GM12878 (cell line): ENCODE results near the gene COL15A1. TPM values are rescaled to one million over a fixed set of nuclear protein-coding genes. Genes with fewer than 3 reads are reported as not detected.

Experiments used
- ATAC-seq: fragments of 200-7000 bp; cut with Tn5 transposase; 3 replicates; pipeline ENCODE4 v1.9.1; 2020; ENCODE audit warnings: mild to moderate bottlenecking, moderate library complexity
- BruUV-seq: library from RNA; stranded (reverse); fragments of 400-500 nt; replicated peaks from 2 replicates; lab custom pipeline; 2021; lab: Mats Ljungman, UMichigan
- CTCF ChIA-PET: fragments of 300-600 bp; sonication (Branson Sonifier 250); formaldehyde crosslinking; extraction: SDS; loops from one replicate; lab custom pipeline; 2021; ENCODE audit warnings: inconsistent platforms; lab: Yijun Ruan, JAX
- POLR2A ChIA-PET: fragments of 350-600 bp; formaldehyde crosslinking; extraction: SDS; loops from one replicate; lab custom pipeline; 2021; ENCODE audit warnings: inconsistent platforms; lab: Charles Lee
- RAD21 ChIA-PET: fragments of 300-600 bp; sonication (Branson Sonifier 250); formaldehyde crosslinking; loops from one replicate; lab custom pipeline; 2023; ENCODE audit warnings: antibody characterized with exemption; ENCODE audit not compliant: unreplicated experiment; lab: Charles Lee
- SMC1A ChIA-PET: fragments of 300-600 bp; sonication (Branson Sonifier 250); formaldehyde crosslinking; loops from one replicate; lab custom pipeline; 2023; ENCODE audit not compliant: unreplicated experiment, uncharacterized antibody; lab: Charles Lee
- DNase-seq: peaks from one replicate; pipeline ENCODE4 v3.0.0-alpha.2; 2011; ENCODE audit warnings: low read depth, low spot score
- FAIRE-seq: peaks from 3 replicates; lab custom pipeline; 2011; peaks lifted over from hg19 to GRCh38; lab: Jason Lieb, UNC
- H2AFZ ChIP-seq: 2 replicates; pipeline ENCODE4 v1.6.0; 2011; ENCODE audit warnings: low read depth, low read length, control low read depth; ENCODE audit not compliant: control insufficient read depth
- H3K27ac ChIP-seq: 2 replicates; pipeline ENCODE4 v1.5.1; 2011; ENCODE audit warnings: control low read depth; ENCODE audit not compliant: control insufficient read depth, insufficient read depth
- H3K27me3 ChIP-seq, 2 experiments: replicated peaks in 1 of 2; 2 replicates each; pipeline versions ENCODE4 v1.6.0 to v1.6.1; 2011; ENCODE audit warnings: low read length in 1 of 2; ENCODE audit not compliant: control insufficient read depth in 2 of 2, insufficient read depth in 2 of 2
- H3K36me3 ChIP-seq, 2 experiments: 2 replicates each; pipeline ENCODE4 v1.5.1; 2011; ENCODE audit warnings: low read length in 1 of 2; ENCODE audit not compliant: control insufficient read depth in 2 of 2, insufficient read depth in 2 of 2
- H3K4me1 ChIP-seq: 2 replicates; pipeline ENCODE4 v1.6.1; 2011; ENCODE audit warnings: mild to moderate bottlenecking, low read length, moderate library complexity, mixed read lengths; ENCODE audit not compliant: control insufficient read depth, insufficient read depth
- H3K4me2 ChIP-seq: 2 replicates; pipeline ENCODE4 v1.6.0; 2011; ENCODE audit warnings: control low read depth; ENCODE audit not compliant: control insufficient read depth, insufficient read depth
- H3K4me3 ChIP-seq: fragments of 200-600 bp; sonication (generic); 2 replicates; pipeline ENCODE4 v1.5.1; 2016
- H3K79me2 ChIP-seq: 2 replicates; pipeline ENCODE4 v1.6.0; 2011; ENCODE audit warnings: low read length; ENCODE audit not compliant: control insufficient read depth, insufficient read depth
- H3K9ac ChIP-seq: 2 replicates; pipeline ENCODE4 v1.8.0; 2011; ENCODE audit warnings: low read length, control low read depth, mixed read lengths; ENCODE audit not compliant: control insufficient read depth, insufficient read depth
- H3K9me3 ChIP-seq: replicated peaks from 3 replicates; pipeline ENCODE4 v1.5.1; 2011; ENCODE audit warnings: mild to moderate bottlenecking, low read length; ENCODE audit not compliant: control insufficient read depth, insufficient read depth
- H4K20me1 ChIP-seq: 2 replicates; pipeline ENCODE4 v1.6.0; 2011; ENCODE audit not compliant: control insufficient read depth, insufficient read depth
- CBFB ChIP-seq: IDR thresholded peaks from 2 replicates; pipeline ENCODE4 v1.6.1; 2016; ENCODE audit warnings: antibody characterized with exemption, low read depth
- HCFC1 ChIP-seq: fragments of 150-350 bp; IDR thresholded peaks from 2 replicates; pipeline ENCODE4 v1.6.1; 2014; ENCODE audit warnings: low read length
- PML ChIP-seq: IDR thresholded peaks from 2 replicates; pipeline ENCODE4 v1.6.1; 2012; ENCODE audit warnings: low read length, inconsistent platforms
- POLR2AphosphoS2 ChIP-seq: IDR thresholded peaks from 2 replicates; pipeline ENCODE4 v1.6.1; 2011; ENCODE audit warnings: low read depth, mild to moderate bottlenecking, low read length, improper control_type of control experiment, moderate library complexity
- RB1 ChIP-seq: fragments of 450-650 bp; formaldehyde crosslinking; IDR thresholded peaks from 2 replicates; pipeline ENCODE4 v1.6.1; 2017; ENCODE audit warnings: mild to moderate bottlenecking, borderline replicate concordance
- RBBP5 ChIP-seq: fragments of 200-600 bp; sonication (generic); conservative IDR thresholded peaks from 2 replicates; pipeline ENCODE4 v1.6.1; 2016
- RCOR1 ChIP-seq: conservative IDR thresholded peaks from 2 replicates; pipeline ENCODE4 v1.6.1; 2012; ENCODE audit warnings: low read depth, low read length, improper control_type of control experiment
- SIN3A ChIP-seq: IDR thresholded peaks from 2 replicates; pipeline ENCODE4 v1.6.1; 2012; ENCODE audit warnings: low read depth, low read length, improper control_type of control experiment
- ZBTB33 ChIP-seq: fragments of 450-650 bp; IDR thresholded peaks from 2 replicates; pipeline ENCODE4 v1.6.1; 2017; ENCODE audit warnings: mild to moderate bottlenecking
- ZBTB4 ChIP-seq: fragments of 450-650 bp; formaldehyde crosslinking; IDR thresholded peaks from 2 replicates; pipeline ENCODE4 v1.4.0; 2022; ENCODE audit warnings: mild to moderate bottlenecking, moderate library complexity
- ZSCAN29 ChIP-seq: fragments of 450-650 bp; IDR thresholded peaks from 2 replicates; pipeline ENCODE4 v1.6.1; 2017; ENCODE audit warnings: mild to moderate bottlenecking, moderate library complexity
- WGBS: methylation state at CpG from one replicate; pipeline ENCODE4 v1.1.6; 2016; ENCODE audit warnings: low lambda C conversion rate; ENCODE audit not compliant: insufficient replicate concordance, insufficient coverage; ENCODE audit errors: missing lambda C conversion rate; 5-methylcytosine and 5-hydroxymethylcytosine counted together
- in situ Hi-C: fragments of 300-500 bp; cut with MboI; formaldehyde crosslinking; loops from 9 replicates; pipeline ENCODE4 v1.14.3; 2018; ENCODE audit warnings: mixed read lengths
- intact Hi-C: fragments of 100-400 bp; cut with micrococcal nuclease; formaldehyde crosslinking; loops from one replicate; pipeline ENCODE4 v1.14.2; 2022; ENCODE audit not compliant: unreplicated experiment
- polyA plus RNA-seq, 11 experiments: library from polyadenylated mRNA; depleted of rRNA in 4 of 11; unstranded in 6 of 11; stranded (reverse) in 5 of 11; fragments of >200 nt; fragmentation: Nextera tagmentation in 4 of 11; fragmentation: Illumina TruSeq in 1 of 11; extraction: Ambion mirVana in 4 of 11; extraction: Trizol in 1 of 11; gene quantifications; 1 replicate in 1 of 11; 2 replicates in 10 of 11; pipeline versions ENCODE4 v1.2.1 to v1.2.3, GENCODE V29; 2011 to 2016; ENCODE audit warnings: inconsistent platforms in 2 of 11, missing spikeins in 2 of 11, low read depth in 1 of 11
- total RNA-seq, 4 experiments: library from RNA; depleted of rRNA in 3 of 4; stranded (reverse); fragments of >200 nt in 3 of 4; fragmentation: Illumina TruSeq in 1 of 4; extraction: Trizol in 1 of 4; gene quantifications; 2 replicates each; pipeline versions ENCODE4 v1.2.1 to v1.2.3, GENCODE V29; 2013 to 2021
- TF ChIP-seq, protein P1 (sequence below): IDR thresholded peaks from 2 replicates; pipeline ENCODE4 v1.6.1; 2011; ENCODE audit warnings: low read depth, mild to moderate bottlenecking, low read length, moderate library complexity, borderline replicate concordance; ENCODE audit errors: extremely low read depth

COL15A1 gene
- total and polyA plus RNA-seq, 10 of the 15 experiments (the other 5 are each of a cell fraction or from before 2014, with no cell fraction given): 0.01 to 0.28 (median 0.06) TPM; not detected in 2

DNA sequence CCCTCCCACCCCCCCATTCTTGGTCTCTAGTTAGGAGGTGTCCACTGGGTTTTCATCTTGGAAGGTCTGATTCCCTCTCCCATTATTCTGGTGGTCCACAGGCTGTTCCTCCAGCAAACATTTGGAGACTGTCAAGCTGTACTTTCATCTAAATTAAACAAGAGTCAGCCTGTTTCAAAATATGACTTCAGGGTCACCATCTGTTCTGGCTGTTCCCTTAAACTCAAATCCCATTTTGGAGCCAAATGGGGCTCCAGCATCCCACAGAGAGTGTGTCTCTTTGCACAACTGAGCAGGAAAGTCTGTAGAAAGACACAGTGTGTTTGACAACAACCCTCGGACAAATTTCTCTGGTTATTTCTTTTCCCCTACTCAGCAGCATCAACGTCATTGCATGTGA, 20.5 kb downstream of the COL15A1 start:
- no peak overlapping the region for H3K27ac ChIP-seq
- intact Hi-C loops: no loop called here
- DNase-seq (no peak), FAIRE-seq (no peak), ATAC-seq (no peak)
- TF ChIP-seq POLR2AphosphoS2 (no peak), ZBTB4 (no peak), PML (no peak), RCOR1 (no peak), RB1 (no peak), ZSCAN29 (no peak), ZBTB33 (no peak), CBFB (no peak), RBBP5 (no peak), SIN3A (no peak), HCFC1 (no peak)
- TF ChIP-seq, protein P1, sequence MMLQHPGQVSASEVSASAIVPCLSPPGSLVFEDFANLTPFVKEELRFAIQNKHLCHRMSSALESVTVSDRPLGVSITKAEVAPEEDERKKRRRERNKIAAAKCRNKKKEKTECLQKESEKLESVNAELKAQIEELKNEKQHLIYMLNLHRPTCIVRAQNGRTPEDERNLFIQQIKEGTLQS: no peak
- POLR2A ChIA-PET: no interaction called here
- no TSS peak for BruUV-seq
- no peak overlapping the region for H3K4me2 ChIP-seq
- RAD21 ChIA-PET: no interaction called here
- H3K79me2 ChIP-seq: no peaks in the 10 kb centered on the region
- CTCF ChIA-PET: interaction anchor here (1.1 kb wide), 1 partner anchor 32 kb away, joined by 3 read pairs; no protein-coding TSS in a partner anchor
- H3K27me3 ChIP-seq: peaks cover 0 to 2% of the 10 kb centered on the region in 2 experiments; a peak in 1 of 4 replicates
- no peaks in the 10 kb centered on the region; the same call in 1 of the 2 replicates for H4K20me1 ChIP-seq
- in situ Hi-C loops: no loop called here
- SMC1A ChIA-PET: no interaction called here
- 32% methylated on average over 2 of the region's 2 CpGs for WGBS
- H2AFZ ChIP-seq: no peak overlapping the region
- no peak overlapping the region for H3K4me3 ChIP-seq
- no peaks in the 10 kb centered on the region for H3K36me3 ChIP-seq
- H3K9ac ChIP-seq: no peak overlapping the region
- no peaks in the 10 kb centered on the region for H3K9me3 ChIP-seq
- H3K4me1 ChIP-seq: no peaks in the 10 kb centered on the region
